Upper lobe of right lung (tissue), 1 donor: ENCODE results near the gene IPO4. TPM values are rescaled to one million over a fixed set of nuclear protein-coding genes. Genes with fewer than 3 reads are reported as not detected.

Experiments
- ATAC-seq: fragments of 200-7000 bp; cut with Tn5 transposase; one replicate; pipeline ENCODE4 v1.9.1; 2020; ENCODE audit warnings: mild to moderate bottlenecking, moderate library complexity
- DNase-seq: peaks from one replicate; pipeline ENCODE4 v3.0.0-alpha.2; 2020
- H3K27ac ChIP-seq: fragments of 200-600 bp; one replicate; pipeline ENCODE4 v1.8.0; 2022
- H3K27me3 ChIP-seq: fragments of 200-600 bp; one replicate; pipeline ENCODE4 v1.8.0; 2022; ENCODE audit warnings: mild to moderate bottlenecking
- H3K36me3 ChIP-seq: fragments of 200-600 bp; one replicate; pipeline ENCODE4 v1.8.0; 2022
- H3K4me1 ChIP-seq: fragments of 200-600 bp; one replicate; pipeline ENCODE4 v1.8.0; 2022
- H3K4me3 ChIP-seq: fragments of 200-600 bp; one replicate; pipeline ENCODE4 v1.8.0; 2022; ENCODE audit warnings: mild to moderate bottlenecking
- H3K9me3 ChIP-seq: fragments of 200-600 bp; one replicate; pipeline ENCODE4 v1.8.0; 2022
- CTCF ChIP-seq: fragments of 200-600 bp; IDR thresholded peaks from one replicate; pipeline ENCODE4 v1.8.0; 2022; ENCODE audit warnings: antibody characterized with exemption
- intact Hi-C: fragments of 100-400 bp; cut with DNase I; formaldehyde crosslinking; loops from one replicate; pipeline ENCODE4 v1.11.0; 2022
- long read RNA-seq: library from polyadenylated mRNA; unstranded; transcript quantifications from one replicate; pipeline ENCODE4 v2.0.0, GENCODE V29; 2021
- total RNA-seq: library from RNA; stranded (reverse); fragmentation: NEBNext Ultra II Directional; extraction: Animal tissue kit (Norgen Biotek cat#: 25700); gene quantifications from one replicate; pipeline ENCODE4 v1.2.1, GENCODE V29; 2021
- donor health status: DM: no; HTN: yes; CAD: no; lungs with severe emphysema.

IPO4 gene, protein sequence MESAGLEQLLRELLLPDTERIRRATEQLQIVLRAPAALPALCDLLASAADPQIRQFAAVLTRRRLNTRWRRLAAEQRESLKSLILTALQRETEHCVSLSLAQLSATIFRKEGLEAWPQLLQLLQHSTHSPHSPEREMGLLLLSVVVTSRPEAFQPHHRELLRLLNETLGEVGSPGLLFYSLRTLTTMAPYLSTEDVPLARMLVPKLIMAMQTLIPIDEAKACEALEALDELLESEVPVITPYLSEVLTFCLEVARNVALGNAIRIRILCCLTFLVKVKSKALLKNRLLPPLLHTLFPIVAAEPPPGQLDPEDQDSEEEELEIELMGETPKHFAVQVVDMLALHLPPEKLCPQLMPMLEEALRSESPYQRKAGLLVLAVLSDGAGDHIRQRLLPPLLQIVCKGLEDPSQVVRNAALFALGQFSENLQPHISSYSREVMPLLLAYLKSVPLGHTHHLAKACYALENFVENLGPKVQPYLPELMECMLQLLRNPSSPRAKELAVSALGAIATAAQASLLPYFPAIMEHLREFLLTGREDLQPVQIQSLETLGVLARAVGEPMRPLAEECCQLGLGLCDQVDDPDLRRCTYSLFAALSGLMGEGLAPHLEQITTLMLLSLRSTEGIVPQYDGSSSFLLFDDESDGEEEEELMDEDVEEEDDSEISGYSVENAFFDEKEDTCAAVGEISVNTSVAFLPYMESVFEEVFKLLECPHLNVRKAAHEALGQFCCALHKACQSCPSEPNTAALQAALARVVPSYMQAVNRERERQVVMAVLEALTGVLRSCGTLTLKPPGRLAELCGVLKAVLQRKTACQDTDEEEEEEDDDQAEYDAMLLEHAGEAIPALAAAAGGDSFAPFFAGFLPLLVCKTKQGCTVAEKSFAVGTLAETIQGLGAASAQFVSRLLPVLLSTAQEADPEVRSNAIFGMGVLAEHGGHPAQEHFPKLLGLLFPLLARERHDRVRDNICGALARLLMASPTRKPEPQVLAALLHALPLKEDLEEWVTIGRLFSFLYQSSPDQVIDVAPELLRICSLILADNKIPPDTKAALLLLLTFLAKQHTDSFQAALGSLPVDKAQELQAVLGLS
- total RNA-seq: 25.1 TPM
- long read RNA-seq, transcript IPO4-201 (30 exons, 3,646 nt): major isoform, 31 of 45 reads
- long read RNA-seq, partial matches to known transcripts: 4 of 45 reads
- long read RNA-seq, other reads (novel, unspliced or antisense): 10 of 45 reads

- Histone ChIP-seq H3K27me3 (no peaks in the 10 kb centered on the region), H3K27ac (peak within 1 kb of the TSS; percentile 81), H3K9me3 (no peaks in the 10 kb centered on the region), H3K4me3 (peak within 1 kb of the TSS; percentile 81), H3K36me3 (peaks cover 54% of the 10 kb centered on the region), H3K4me1 (peaks cover 17% of the 10 kb centered on the region)
- intact Hi-C loops: no loop called here
- DNase-seq (peak; percentile 96), ATAC-seq (peak; percentile 96)
- TF ChIP-seq CTCF: no peak
Observed at GRCh38 chr14:24188251-24189058, at the start of gene IPO4. Gene IPO4 (minus strand): TSS chr14:24188816. CDS start chr14:24188787, 29 bp downstream.

GRCh38 chr14:24238123-24238522 is 49.5 kb upstream of the IPO4 start:
- ATAC-seq (no peak), DNase-seq (no peak)
- Histone ChIP-seq H3K4me3 (no peak overlapping the region), H3K4me1 (peaks cover 48% of the 10 kb centered on the region), H3K27me3 (no peaks in the 10 kb centered on the region), H3K27ac (no peak overlapping the region), H3K36me3 (peaks cover 63% of the 10 kb centered on the region), H3K9me3 (no peaks in the 10 kb centered on the region)
- intact Hi-C loops: no loop called here
- TF ChIP-seq CTCF: no peak

- intact Hi-C loops: no loop called here
- DNase-seq: no peak
- no peak for TF ChIP-seq CTCF
- H3K4me1 ChIP-seq: peaks cover 49% of the 10 kb centered on the region
- no peak overlapping the region for H3K27ac ChIP-seq
- peaks cover 63% of the 10 kb centered on the region for H3K36me3 ChIP-seq
- no peak for ATAC-seq
- H3K4me3 ChIP-seq: no peak overlapping the region
- no peaks in the 10 kb centered on the region for H3K27me3 ChIP-seq
- no peaks in the 10 kb centered on the region for H3K9me3 ChIP-seq
Observed at GRCh38 chr14:24237463-24237955, 48.9 kb upstream of the IPO4 start.

- H3K27me3 ChIP-seq: no peaks in the 10 kb centered on the region
- H3K36me3 ChIP-seq: peaks cover 63% of the 10 kb centered on the region
- no peak overlapping the region for H3K27ac ChIP-seq
- no peak for DNase-seq
- intact Hi-C loops: no loop called here
- no peak overlapping the region for H3K4me3 ChIP-seq
- peaks cover 49% of the 10 kb centered on the region for H3K4me1 ChIP-seq
- no peaks in the 10 kb centered on the region for H3K9me3 ChIP-seq
- no peak for TF ChIP-seq CTCF
- ATAC-seq: no peak
Observed at GRCh38 chr14:24236689-24237462, 48.3 kb upstream of the IPO4 start.
